ENCODE measurements around the gene FTH1. TPM values are rescaled to one million over a fixed set of nuclear protein-coding genes. Genes with fewer than 3 reads are reported as not detected.

Gene FTH1
- polyA plus RNA-seq, 1 donor from 2014 or later: 597 TPM

DNA sequence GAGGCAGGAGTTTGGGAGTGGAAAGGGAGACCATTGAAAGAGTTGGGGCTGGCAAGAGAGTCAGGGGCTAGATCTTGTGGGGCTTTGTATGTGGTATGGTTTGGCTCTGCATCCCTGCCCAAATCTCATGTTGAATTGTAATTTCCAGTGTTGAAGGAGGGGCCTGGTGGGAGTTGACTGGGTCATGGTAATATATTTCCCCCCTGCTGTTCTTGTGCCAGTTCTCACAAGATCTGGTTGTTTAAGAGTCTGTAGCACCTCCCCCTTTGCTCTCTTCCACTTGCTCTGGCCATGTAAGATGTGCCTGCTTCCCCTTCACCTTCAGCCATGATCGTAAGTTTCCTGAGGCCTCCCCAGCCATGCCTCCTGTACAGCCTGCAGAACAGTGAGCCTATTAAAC, 39.9 kb downstream of the FTH1 start:
- Histone ChIP-seq H3K79me2 (replicated peaks; ENCODE audit: insufficient read depth, low read length) (no peaks in the 10 kb centered on the region), H3K27ac (ENCODE audit: low read length) (no peak overlapping the region), H3F3A (ENCODE audit: insufficient read depth, low read length, poor library complexity, severe bottlenecking) (no peaks in the 10 kb centered on the region), H2AFZ (ENCODE audit: low read depth, low read length) (no peak overlapping the region), H3K9me2 (ENCODE audit: insufficient read depth, low read length) (no peaks in the 10 kb centered on the region), H3K4me3 (ENCODE audit: low read length) (no peak overlapping the region), H3K4me2 (ENCODE audit: low read length) (no peak overlapping the region), H4K20me1 (ENCODE audit: insufficient read depth) (no peaks in the 10 kb centered on the region), H3K9me3 (ENCODE audit: low read length) (no peaks in the 10 kb centered on the region), H3K9ac (ENCODE audit: low read length) (no peak overlapping the region), H3K36me3 (ENCODE audit: insufficient read depth, low read length) (no peaks in the 10 kb centered on the region), H3K27me3 (ENCODE audit: insufficient read depth, low read depth, low read length) (no peaks in the 10 kb centered on the region)
- TF ChIP-seq TAF1 (IDR thresholded peaks at IDR 0.05; ENCODE audit: low read depth) (no peak), MXI1 (conservative IDR thresholded peaks at IDR 0.05; ENCODE audit: poor library complexity, severe bottlenecking) (no peak), EP300 (conservative IDR thresholded peaks at IDR 0.05; ENCODE audit: poor library complexity, severe bottlenecking) (no peak), RAD21 (conservative IDR thresholded peaks at IDR 0.05) (no peak), EZH2 (IDR thresholded peaks at IDR 0.05; ENCODE audit: borderline replicate concordance, insufficient read depth, low read length, poor library complexity, severe bottlenecking) (no peak), SMC3 (conservative IDR thresholded peaks at IDR 0.05; ENCODE audit: poor library complexity) (no peak), POLR2AphosphoS5 (IDR thresholded peaks at IDR 0.05) (no peak)
- TF ChIP-seq, protein P1, sequence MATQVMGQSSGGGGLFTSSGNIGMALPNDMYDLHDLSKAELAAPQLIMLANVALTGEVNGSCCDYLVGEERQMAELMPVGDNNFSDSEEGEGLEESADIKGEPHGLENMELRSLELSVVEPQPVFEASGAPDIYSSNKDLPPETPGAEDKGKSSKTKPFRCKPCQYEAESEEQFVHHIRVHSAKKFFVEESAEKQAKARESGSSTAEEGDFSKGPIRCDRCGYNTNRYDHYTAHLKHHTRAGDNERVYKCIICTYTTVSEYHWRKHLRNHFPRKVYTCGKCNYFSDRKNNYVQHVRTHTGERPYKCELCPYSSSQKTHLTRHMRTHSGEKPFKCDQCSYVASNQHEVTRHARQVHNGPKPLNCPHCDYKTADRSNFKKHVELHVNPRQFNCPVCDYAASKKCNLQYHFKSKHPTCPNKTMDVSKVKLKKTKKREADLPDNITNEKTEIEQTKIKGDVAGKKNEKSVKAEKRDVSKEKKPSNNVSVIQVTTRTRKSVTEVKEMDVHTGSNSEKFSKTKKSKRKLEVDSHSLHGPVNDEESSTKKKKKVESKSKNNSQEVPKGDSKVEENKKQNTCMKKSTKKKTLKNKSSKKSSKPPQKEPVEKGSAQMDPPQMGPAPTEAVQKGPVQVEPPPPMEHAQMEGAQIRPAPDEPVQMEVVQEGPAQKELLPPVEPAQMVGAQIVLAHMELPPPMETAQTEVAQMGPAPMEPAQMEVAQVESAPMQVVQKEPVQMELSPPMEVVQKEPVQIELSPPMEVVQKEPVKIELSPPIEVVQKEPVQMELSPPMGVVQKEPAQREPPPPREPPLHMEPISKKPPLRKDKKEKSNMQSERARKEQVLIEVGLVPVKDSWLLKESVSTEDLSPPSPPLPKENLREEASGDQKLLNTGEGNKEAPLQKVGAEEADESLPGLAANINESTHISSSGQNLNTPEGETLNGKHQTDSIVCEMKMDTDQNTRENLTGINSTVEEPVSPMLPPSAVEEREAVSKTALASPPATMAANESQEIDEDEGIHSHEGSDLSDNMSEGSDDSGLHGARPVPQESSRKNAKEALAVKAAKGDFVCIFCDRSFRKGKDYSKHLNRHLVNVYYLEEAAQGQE (IDR thresholded peaks at IDR 0.05; ENCODE audit: borderline replicate concordance): no peak
- TF ChIP-seq, protein P2, sequence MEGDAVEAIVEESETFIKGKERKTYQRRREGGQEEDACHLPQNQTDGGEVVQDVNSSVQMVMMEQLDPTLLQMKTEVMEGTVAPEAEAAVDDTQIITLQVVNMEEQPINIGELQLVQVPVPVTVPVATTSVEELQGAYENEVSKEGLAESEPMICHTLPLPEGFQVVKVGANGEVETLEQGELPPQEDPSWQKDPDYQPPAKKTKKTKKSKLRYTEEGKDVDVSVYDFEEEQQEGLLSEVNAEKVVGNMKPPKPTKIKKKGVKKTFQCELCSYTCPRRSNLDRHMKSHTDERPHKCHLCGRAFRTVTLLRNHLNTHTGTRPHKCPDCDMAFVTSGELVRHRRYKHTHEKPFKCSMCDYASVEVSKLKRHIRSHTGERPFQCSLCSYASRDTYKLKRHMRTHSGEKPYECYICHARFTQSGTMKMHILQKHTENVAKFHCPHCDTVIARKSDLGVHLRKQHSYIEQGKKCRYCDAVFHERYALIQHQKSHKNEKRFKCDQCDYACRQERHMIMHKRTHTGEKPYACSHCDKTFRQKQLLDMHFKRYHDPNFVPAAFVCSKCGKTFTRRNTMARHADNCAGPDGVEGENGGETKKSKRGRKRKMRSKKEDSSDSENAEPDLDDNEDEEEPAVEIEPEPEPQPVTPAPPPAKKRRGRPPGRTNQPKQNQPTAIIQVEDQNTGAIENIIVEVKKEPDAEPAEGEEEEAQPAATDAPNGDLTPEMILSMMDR (IDR thresholded peaks at IDR 0.05; ENCODE audit: poor library complexity, severe bottlenecking): no peak

GRCh38 chr11:61926235-61926634, 41.2 kb downstream of the FTH1 start:
- Histone ChIP-seq H2AFZ (ENCODE audit: low read depth, low read length) (no peak overlapping the region), H3K4me2 (ENCODE audit: low read length) (no peak overlapping the region), H3K27ac (ENCODE audit: low read length) (no peak overlapping the region), H3F3A (ENCODE audit: insufficient read depth, low read length, poor library complexity, severe bottlenecking) (no peaks in the 10 kb centered on the region), H3K9ac (ENCODE audit: low read length) (no peak overlapping the region), H4K20me1 (ENCODE audit: insufficient read depth) (no peaks in the 10 kb centered on the region), H3K9me3 (ENCODE audit: low read length) (no peaks in the 10 kb centered on the region), H3K36me3 (ENCODE audit: insufficient read depth, low read length) (no peaks in the 10 kb centered on the region), H3K4me3 (ENCODE audit: low read length) (no peak overlapping the region), H3K9me2 (ENCODE audit: insufficient read depth, low read length) (no peaks in the 10 kb centered on the region), H3K79me2 (replicated peaks; ENCODE audit: insufficient read depth, low read length) (no peaks in the 10 kb centered on the region), H3K27me3 (ENCODE audit: insufficient read depth, low read depth, low read length) (no peaks in the 10 kb centered on the region)
- no peak for TF ChIP-seq EP300 (conservative IDR thresholded peaks at IDR 0.05; ENCODE audit: poor library complexity, severe bottlenecking)
- no peak for TF ChIP-seq EZH2 (IDR thresholded peaks at IDR 0.05; ENCODE audit: borderline replicate concordance, insufficient read depth, low read length, poor library complexity, severe bottlenecking)
- no peak for TF ChIP-seq SMC3 (conservative IDR thresholded peaks at IDR 0.05; ENCODE audit: poor library complexity)
- no peak for TF ChIP-seq RAD21 (conservative IDR thresholded peaks at IDR 0.05)
- TF ChIP-seq, protein P2 (IDR thresholded peaks at IDR 0.05; ENCODE audit: poor library complexity, severe bottlenecking): no peak
- TF ChIP-seq POLR2AphosphoS5 (IDR thresholded peaks at IDR 0.05): no peak
- TF ChIP-seq, protein P1 (IDR thresholded peaks at IDR 0.05; ENCODE audit: borderline replicate concordance): no peak
- TF ChIP-seq TAF1 (IDR thresholded peaks at IDR 0.05; ENCODE audit: low read depth): no peak
- no peak for TF ChIP-seq MXI1 (conservative IDR thresholded peaks at IDR 0.05; ENCODE audit: poor library complexity, severe bottlenecking)
